Cardiac fibroblast (primary cell): ENCODE results near the gene ASAP2.
A peak's percentile ranks its signal among the peaks of the same experiment; 100 is the strongest.

Experiments used
- DNase-seq, 2 donors: peaks; one replicate each; pipeline versions ENCODE4 v3.0.0 to v3.0.0-alpha.2; 2010; ENCODE audit warnings: low read depth in 2 of 2
- H3K4me3 ChIP-seq, 2 donors: replicated peaks in 1 of 2; 1 replicate in 1 of 2; 2 replicates in 1 of 2; pipeline ENCODE4 v1.5.1; 2011; ENCODE audit warnings: low read depth in 2 of 2, low read length in 2 of 2, mild to moderate bottlenecking in 2 of 2, moderate library complexity in 1 of 2
- TF ChIP-seq, protein P1 (sequence below): IDR thresholded peaks from one replicate; pipeline ENCODE4 v1.5.1; 2011; ENCODE audit warnings: low read depth, mild to moderate bottlenecking, low read length, inconsistent platforms

Gene ASAP2

GRCh38 chr2:9345343-9345742, 138.7 kb downstream of the ASAP2 start:
- TF ChIP-seq, protein P1, sequence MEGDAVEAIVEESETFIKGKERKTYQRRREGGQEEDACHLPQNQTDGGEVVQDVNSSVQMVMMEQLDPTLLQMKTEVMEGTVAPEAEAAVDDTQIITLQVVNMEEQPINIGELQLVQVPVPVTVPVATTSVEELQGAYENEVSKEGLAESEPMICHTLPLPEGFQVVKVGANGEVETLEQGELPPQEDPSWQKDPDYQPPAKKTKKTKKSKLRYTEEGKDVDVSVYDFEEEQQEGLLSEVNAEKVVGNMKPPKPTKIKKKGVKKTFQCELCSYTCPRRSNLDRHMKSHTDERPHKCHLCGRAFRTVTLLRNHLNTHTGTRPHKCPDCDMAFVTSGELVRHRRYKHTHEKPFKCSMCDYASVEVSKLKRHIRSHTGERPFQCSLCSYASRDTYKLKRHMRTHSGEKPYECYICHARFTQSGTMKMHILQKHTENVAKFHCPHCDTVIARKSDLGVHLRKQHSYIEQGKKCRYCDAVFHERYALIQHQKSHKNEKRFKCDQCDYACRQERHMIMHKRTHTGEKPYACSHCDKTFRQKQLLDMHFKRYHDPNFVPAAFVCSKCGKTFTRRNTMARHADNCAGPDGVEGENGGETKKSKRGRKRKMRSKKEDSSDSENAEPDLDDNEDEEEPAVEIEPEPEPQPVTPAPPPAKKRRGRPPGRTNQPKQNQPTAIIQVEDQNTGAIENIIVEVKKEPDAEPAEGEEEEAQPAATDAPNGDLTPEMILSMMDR = no peak
- H3K4me3 ChIP-seq = no peak overlapping the region
- no peak for DNase-seq

GRCh38 chr2:9345997-9346396, 139.4 kb downstream of the ASAP2 start:
- TF ChIP-seq, protein P1 = no peak
- DNase-seq = no peak
- H3K4me3 ChIP-seq = no peak overlapping the region

- H3K4me3 ChIP-seq = no peak overlapping the region
- DNase-seq = no peak
- TF ChIP-seq, protein P1 = no peak
These were observed 140.3 kb downstream of the ASAP2 start for GRCh38 chr2:9346885-9347284.

DNA sequence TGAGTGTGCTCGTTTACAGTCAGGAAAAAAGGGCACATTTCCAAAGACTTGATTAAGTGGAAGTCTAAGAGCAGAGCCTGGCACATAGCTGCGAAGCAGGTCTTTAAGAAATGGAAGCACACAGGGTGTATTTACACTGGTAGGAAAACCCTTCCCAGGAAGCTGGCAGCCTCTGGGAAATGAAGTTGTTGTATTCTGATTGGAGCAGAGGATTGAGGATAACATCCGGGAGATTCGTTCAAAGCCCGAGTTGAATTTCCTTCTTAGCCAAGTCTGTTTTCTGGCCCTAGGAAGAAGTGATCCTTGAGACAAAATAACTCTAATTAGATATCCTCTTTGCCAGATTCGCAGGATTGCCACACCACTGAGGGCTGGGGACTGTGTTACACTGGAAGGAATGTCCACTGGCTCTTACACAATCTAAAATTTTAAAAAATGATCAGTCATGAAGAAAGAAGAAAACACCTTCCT, 140.8 kb downstream of the ASAP2 start:
- no peak overlapping the region for H3K4me3 ChIP-seq
- DNase-seq = peak; percentile 81 to 89
- TF ChIP-seq, protein P1 = no peak

GRCh38 chr2:9354318-9354717, 147.7 kb downstream of the ASAP2 start:
- no peak for DNase-seq
- TF ChIP-seq, protein P1 = no peak
- no peak overlapping the region for H3K4me3 ChIP-seq

- TF ChIP-seq, protein P1 = no peak
- no peak for DNase-seq
- no peak overlapping the region for H3K4me3 ChIP-seq
These were observed 148.7 kb downstream of the ASAP2 start for GRCh38 chr2:9355270-9355669.

DNA sequence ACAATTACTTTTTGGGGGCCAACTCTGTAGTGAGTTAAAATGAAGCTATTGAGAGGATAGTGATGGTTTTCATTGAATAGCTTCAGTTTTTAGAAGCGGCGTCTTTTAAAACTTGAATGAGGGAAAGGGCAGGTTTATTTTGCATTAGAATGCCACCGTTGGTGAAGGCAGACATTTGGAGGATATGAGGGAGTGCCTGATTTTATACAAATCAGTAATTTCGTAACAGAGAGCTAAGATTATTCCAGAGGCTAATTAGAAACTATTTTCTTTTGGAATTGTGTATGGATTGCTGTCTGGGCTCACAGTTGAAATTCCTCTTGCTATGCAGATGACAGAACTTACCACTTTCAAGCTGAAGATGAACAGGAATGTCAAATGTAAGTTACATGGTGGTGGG, 149.1 kb downstream of the ASAP2 start:
- no peak overlapping the region for H3K4me3 ChIP-seq
- TF ChIP-seq, protein P1 = no peak
- no peak for DNase-seq
